Motor neuron (in vitro differentiated cells): Measurements from ENCODE around the gene FGGY. TPM values are rescaled to one million over a fixed set of nuclear protein-coding genes. Genes with fewer than 3 reads are reported as not detected.
"Not testable (repeated sequence)": the region's sequence is repeated elsewhere in the genome, so short reads cannot be mapped to it uniquely, and the experiment has no call there.

Experiments
- ATAC-seq, 8 experiments: fragments of 200-7000 bp; cut with Tn5 transposase; replicated peaks in 6 of 8; 2 replicates each; pipeline ENCODE4 v1.8.0; 2021; ENCODE audit warnings: mild to moderate bottlenecking in 8 of 8, moderate library complexity in 8 of 8
- H3K27ac ChIP-seq, 2 donors: fragments of 250-450 bp; sonication (Bioruptor Pico); 2 replicates each; pipeline ENCODE4 v1.9.0; 2021; ENCODE audit warnings: antibody characterized with exemption in 2 of 2, mild to moderate bottlenecking in 2 of 2, moderate library complexity in 1 of 2
- H3K4me1 ChIP-seq, 2 donors: fragments of 250-450 bp; sonication (Bioruptor Pico); replicated peaks in 1 of 2; 2 replicates each; pipeline ENCODE4 v1.6.1; 2021; ENCODE audit warnings: antibody characterized with exemption in 2 of 2, mild to moderate bottlenecking in 2 of 2, moderate library complexity in 1 of 2
- H3K4me3 ChIP-seq, 5 donors: fragments of 250-450 bp; sonication (Bioruptor Pico); 2 replicates each; pipeline ENCODE4 v1.9.0; 2021; ENCODE audit warnings: antibody characterized with exemption in 5 of 5, mild to moderate bottlenecking in 5 of 5, moderate library complexity in 4 of 5
- WGBS, 10 experiments: fragments of 450-650 bp; shearing (Covaris generic); methylation state at CpG; one replicate each; pipeline ENCODE4 v1.0.0; 2022; 5-methylcytosine and 5-hydroxymethylcytosine counted together
- in situ Hi-C, 9 experiments: fragments of 400-800 bp; cut with MboI; loops; one replicate each; pipeline ENCODE4 v1.15.0; 2021; ENCODE audit warnings: low sequenced_read_pairs in 9 of 9, low pct_unique_long_range_greater_than_20kb in 2 of 9; ENCODE audit not compliant: unreplicated experiment in 9 of 9
- total RNA-seq, 8 experiments: library from RNA; unstranded; fragments of 300-600 nt; gene quantifications; 2 replicates each; pipeline versions ENCODE4 v1.2.3 to v1.2.4, GENCODE V29; 2022

Gene FGGY
- total RNA-seq, 8 experiments from 2014 or later = 8.4 to 33.0 (median 18.6) TPM

- no peak for ATAC-seq
- Histone ChIP-seq H3K4me3 (no peak overlapping the region), H3K27ac (no peak overlapping the region), H3K4me1 (peaks cover 41 to 59% of the 10 kb centered on the region in 2 donors)
- in situ Hi-C loops = no loop called here
- WGBS, 10 experiments = 14 to 100% (median 89%) methylated on average over 1 of the region's 1 CpG; no CpG with 5 or more reads in 3 of the 10 experiments
Observed at GRCh38 chr1:59443310-59443709, 146.4 kb downstream of the FGGY start.

- in situ Hi-C loops = no loop called here
- 80 to 100% (median 94%) methylated on average over 1 to 6 of the region's 6 CpGs; no CpG with 5 or more reads in 2 of the 10 experiments for WGBS, 10 experiments
- peaks cover 45 to 57% of the 10 kb centered on the region in 2 donors for H3K4me1 ChIP-seq
Observed at GRCh38 chr1:59444520-59444919, 147.6 kb downstream of the FGGY start.

DNA sequence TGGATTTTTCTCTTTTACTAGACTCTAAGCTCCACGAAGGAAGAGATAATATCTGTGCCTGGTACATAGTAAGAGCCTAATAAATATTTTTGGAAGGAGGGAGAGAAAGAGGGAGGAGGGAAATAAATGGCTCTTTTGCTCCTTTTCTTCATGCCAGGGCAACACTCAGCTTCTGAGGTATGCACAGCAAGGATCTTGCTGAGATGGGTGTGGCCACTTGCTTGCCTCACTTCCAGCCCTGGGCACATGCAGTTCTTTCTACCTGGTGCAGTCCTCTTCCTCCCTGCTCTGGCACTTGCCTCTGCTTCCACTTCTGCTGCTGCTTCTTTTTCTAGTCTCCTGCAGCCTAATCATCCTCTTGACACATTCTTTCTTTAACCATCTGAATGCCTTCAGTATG, 148.1 kb downstream of the FGGY start:
- peak in 3 of 8 experiments; percentile 62 to 84 (median 75) for ATAC-seq
- 0 to 100% (median 86%) methylated on average over 1 of the region's 1 CpG; no CpG with 5 or more reads in 3 of the 10 experiments for WGBS, 10 experiments

More at GRCh38 chr1:59444520-59444919, 147.6 kb downstream of the FGGY start:
- no peak for ATAC-seq
- Histone ChIP-seq H3K4me3 (no peak overlapping the region), H3K27ac (no peak overlapping the region)

GRCh38 chr1:59446257-59446901, 149.5 kb downstream of the FGGY start:
- peak in 7 of 8 experiments; percentile 69 to 95 (median 92) for ATAC-seq
- peak overlapping the region; percentile 86 to 96 for H3K27ac ChIP-seq
- peaks cover 38 to 46% of the 10 kb centered on the region in 2 donors for H3K4me1 ChIP-seq
- no peak overlapping the region for H3K4me3 ChIP-seq
- in situ Hi-C loops = no loop called here
- 0 to 39% (median 15%) methylated on average over 1 to 9 of the region's 9 CpGs for WGBS, 10 experiments

More for the DNA sequence above, 148.1 kb downstream of the FGGY start:
- Histone ChIP-seq H3K27ac (peak overlapping the region in 1 of 2 donors; percentile 96), H3K4me3 (no peak overlapping the region), H3K4me1 (peaks cover 42 to 51% of the 10 kb centered on the region in 2 donors)
- in situ Hi-C loops = no loop called here

DNA sequence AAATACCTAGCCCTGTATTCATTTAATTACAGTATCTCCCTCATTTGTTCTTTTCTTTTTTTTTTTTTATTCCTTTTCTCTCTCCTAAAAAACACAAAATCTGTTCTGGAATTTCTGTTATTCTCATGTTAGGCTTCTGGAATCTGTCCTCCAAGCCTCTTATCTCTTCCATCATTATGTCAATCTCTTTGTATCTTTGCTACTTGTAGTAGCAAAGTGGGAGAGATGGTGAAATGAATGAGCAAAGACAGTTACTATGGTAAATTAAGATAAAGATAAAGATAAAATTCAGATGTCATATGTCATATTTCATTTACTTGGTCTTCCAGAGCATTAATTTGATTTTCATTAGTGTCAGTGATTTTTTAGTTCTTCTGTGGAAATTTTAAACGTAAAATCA, 155.1 kb downstream of the FGGY start:
- ATAC-seq = no peak
- WGBS, 10 experiments = 56 to 100% (median 100%) methylated on average over 1 of the region's 1 CpG; no CpG with 5 or more reads in 1 of the 10 experiments
- H3K27ac ChIP-seq = no peak overlapping the region

GRCh38 chr1:59452559-59452958, 155.7 kb downstream of the FGGY start:
- no peak overlapping the region for H3K27ac ChIP-seq
- 71 to 100% (median 100%) methylated on average over 1 of the region's 1 CpG; no CpG with 5 or more reads in 2 of the 10 experiments for WGBS, 10 experiments
- in situ Hi-C loops = no loop called here
- ATAC-seq = no peak
- H3K4me1 ChIP-seq = peaks cover 14% of the 10 kb centered on the region in 2 donors
- H3K4me3 ChIP-seq = no peak overlapping the region

More for the DNA sequence above, 155.1 kb downstream of the FGGY start:
- H3K4me3 ChIP-seq = no peak overlapping the region
- in situ Hi-C loops = no loop called here
- peaks cover 19% of the 10 kb centered on the region in 2 donors for H3K4me1 ChIP-seq

- WGBS, 10 experiments = 51 to 100% (median 90%) methylated on average over 1 to 2 of the region's 2 CpGs; no CpG with 5 or more reads in 2 of the 10 experiments
- H3K27ac ChIP-seq = no peak overlapping the region
- no peak for ATAC-seq
- H3K4me1 ChIP-seq = peaks cover 5% of the 10 kb centered on the region in 2 donors
- H3K4me3 ChIP-seq = no peak overlapping the region
- in situ Hi-C loops = no loop called here
Observed at GRCh38 chr1:59453297-59453968, 156.5 kb downstream of the FGGY start.

GRCh38 chr1:59455206-59455605, 158.3 kb downstream of the FGGY start:
- in situ Hi-C loops = no loop called here
- ATAC-seq = peak in 4 of 8 experiments; percentile 35 to 98 (median 66)
- H3K4me1 ChIP-seq = no peaks in the 10 kb centered on the region
- WGBS, 10 experiments = 50 to 100% (median 85%) methylated on average over 1 to 2 of the region's 2 CpGs; no CpG with 5 or more reads in 3 of the 10 experiments
- H3K27ac ChIP-seq = no peak overlapping the region
- no peak overlapping the region for H3K4me3 ChIP-seq

DNA sequence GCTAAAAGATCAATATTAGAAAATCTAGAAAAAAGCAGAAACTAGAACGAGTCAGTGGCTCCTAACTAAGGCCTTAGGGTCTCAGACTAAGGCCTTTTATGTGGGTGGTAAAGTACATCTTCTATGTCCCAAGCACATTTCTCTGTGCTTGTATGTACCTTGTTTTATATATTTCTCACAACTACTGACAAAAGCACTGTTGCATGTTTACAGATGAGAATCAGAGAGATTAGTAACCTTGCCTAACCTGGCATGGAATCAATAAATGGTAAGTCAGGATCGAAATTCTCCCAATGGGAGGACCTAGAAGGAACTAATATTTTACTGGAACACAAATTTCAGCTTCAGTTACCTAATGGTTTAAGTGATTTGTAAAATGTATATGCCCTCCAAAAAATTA, 160.9 kb downstream of the FGGY start:
- Histone ChIP-seq H3K4me1 (no peaks in the 10 kb centered on the region), H3K27ac (no peak overlapping the region), H3K4me3 (no peak overlapping the region)
- WGBS, 10 experiments = 79 to 100% (median 96%) methylated on average over 1 to 2 of the region's 2 CpGs; no CpG with 5 or more reads in 1 of the 10 experiments
- in situ Hi-C loops = no loop called here
- no peak for ATAC-seq

DNA sequence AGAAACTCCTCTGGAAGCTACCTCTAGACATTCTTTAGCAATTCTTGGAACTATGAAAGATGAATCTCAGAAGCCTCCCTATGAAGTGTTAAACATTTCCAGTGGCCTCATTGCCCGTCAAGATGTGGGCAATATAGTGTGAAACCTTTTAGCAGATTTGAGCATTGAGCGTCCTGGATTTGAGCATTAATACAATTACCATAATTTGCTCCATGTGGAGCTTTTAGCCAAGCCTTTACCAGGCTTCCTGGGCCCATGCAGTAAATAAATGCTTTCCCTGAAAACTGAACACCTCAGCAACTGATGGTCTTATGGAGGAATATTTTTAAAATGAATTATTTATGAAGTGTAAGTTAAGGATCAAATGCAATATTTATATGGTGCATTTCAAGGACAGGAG, 162.0 kb downstream of the FGGY start:
- Histone ChIP-seq H3K27ac (no peak overlapping the region), H3K4me3 (no peak overlapping the region), H3K4me1 (no peaks in the 10 kb centered on the region)
- no peak for ATAC-seq
- WGBS, 10 experiments = 0 to 89% (median 73%) methylated on average over 1 to 2 of the region's 2 CpGs; no CpG with 5 or more reads in 3 of the 10 experiments
- in situ Hi-C loops = no loop called here

DNA sequence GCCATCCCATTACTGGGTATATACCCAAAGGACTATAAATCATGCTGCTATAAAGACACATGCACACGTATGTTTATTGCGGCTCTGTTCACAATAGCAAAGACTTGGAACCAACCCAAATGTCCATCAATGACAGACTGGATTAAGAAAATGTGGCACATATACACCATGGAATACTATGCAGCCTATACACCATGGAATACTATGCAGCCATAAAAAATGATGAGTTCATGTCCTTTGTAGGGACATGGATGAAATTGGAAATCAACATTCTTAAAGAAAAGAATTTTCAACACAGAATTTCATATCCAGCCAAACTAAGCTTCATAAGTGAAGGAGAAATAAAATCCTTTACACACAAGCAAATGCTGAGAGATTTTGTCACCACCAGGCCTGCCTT, 166.0 kb downstream of the FGGY start:
- H3K4me3 ChIP-seq, in situ Hi-C loops: not testable (repeated sequence)

GRCh38 chr1:59465478-59465877, 168.6 kb downstream of the FGGY start:
- ATAC-seq, in situ Hi-C loops, H3K27ac ChIP-seq: not testable (repeated sequence)

More for the DNA sequence above, 166.0 kb downstream of the FGGY start:
- not testable (repeated sequence) for H3K27ac ChIP-seq, ATAC-seq, H3K4me1 ChIP-seq
- WGBS, 10 experiments = 92 to 100% methylated on average over 2 of the region's 2 CpGs; no CpG with 5 or more reads in 8 of the 10 experiments

DNA sequence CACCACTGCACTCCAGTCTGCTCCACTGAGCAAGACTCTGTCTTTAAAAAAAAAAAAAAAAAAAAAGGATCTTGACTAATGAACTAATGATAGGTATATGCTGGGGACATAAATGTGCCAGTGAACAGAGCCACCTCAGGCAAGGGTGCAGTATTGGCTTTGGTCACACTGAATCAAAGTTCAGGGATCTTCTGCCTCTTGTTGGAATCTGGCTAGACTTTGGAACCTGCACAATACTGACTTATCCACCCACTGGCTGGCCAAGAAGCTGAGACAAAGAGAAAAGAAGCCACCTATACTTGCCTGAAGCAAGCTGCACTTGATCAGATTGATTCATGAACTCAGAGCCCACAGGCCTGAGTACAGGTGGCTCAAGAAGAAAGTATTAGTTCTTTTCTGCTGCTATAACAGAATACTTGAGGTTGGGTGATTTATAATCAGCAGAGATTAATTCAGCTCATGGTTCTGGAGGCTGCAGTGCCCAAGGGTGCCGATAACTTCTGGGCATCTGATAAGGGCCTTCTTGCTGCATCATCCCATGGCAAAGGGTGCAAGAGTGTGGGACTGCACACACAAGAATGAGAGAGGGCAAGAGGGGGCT, 172.0 kb downstream of the FGGY start:
- ATAC-seq = no peak
- 80 to 100% (median 100%) methylated on average over 1 of the region's 1 CpG; no CpG with 5 or more reads in 6 of the 10 experiments for WGBS, 10 experiments
- in situ Hi-C loops = no loop called here
- H3K4me3 ChIP-seq = no peak overlapping the region
- no peak overlapping the region for H3K27ac ChIP-seq
- no peaks in the 10 kb centered on the region for H3K4me1 ChIP-seq

More at GRCh38 chr1:59465478-59465877, 168.6 kb downstream of the FGGY start:
- not testable (repeated sequence) for H3K4me3 ChIP-seq, H3K4me1 ChIP-seq
